ENCODE data around the gene GRAMD1B. TPM values are rescaled to one million over a fixed set of nuclear protein-coding genes. Genes with fewer than 3 reads are reported as not detected.
A peak's percentile ranks its signal among the peaks of the same experiment; 100 is the strongest.
"Not testable (repeated sequence)": the region's sequence is repeated elsewhere in the genome, so short reads cannot be mapped to it uniquely, and the experiment has no call there.

Gene GRAMD1B
- total and polyA plus RNA-seq, 8 donors = 1.1 to 4.8 (median 2.2) TPM

GRCh38 chr11:123457187-123457770 is 27.2 kb downstream of the GRAMD1B start:
- Histone ChIP-seq H3K9me3 (no peaks in the 10 kb centered on the region), H3K4me1 (no peaks in the 10 kb centered on the region), H3K27me3 (no peaks in the 10 kb centered on the region), H3K4me3 (no peak overlapping the region), H3K27ac (peak overlapping the region in 2 of 4 donors; percentile 12), H3K36me3 (no peaks in the 10 kb centered on the region)
- ATAC-seq (peak in 2 of 4 donors; percentile 71 to 74), DNase-seq (peak in 1 of 6 donors; percentile 23), FAIRE-seq (no peak)
- intact Hi-C loops (cut with DNase I) = no loop called here
- 62 to 72% methylated on average over 8 of the region's 8 CpGs for WGBS, 2 donors
- no peak for TF ChIP-seq CTCF (IDR thresholded peaks at IDR 0.05)

GRCh38 chr11:123458501-123458900 is 28.4 kb downstream of the GRAMD1B start:
- no peaks in the 10 kb centered on the region for H3K36me3 ChIP-seq
- WGBS, 2 donors = 79 to 94% methylated on average over 2 of the region's 2 CpGs
- intact Hi-C loops (cut with DNase I) = no loop called here
- no peak for TF ChIP-seq CTCF (IDR thresholded peaks at IDR 0.05)
- ATAC-seq (no peak), DNase-seq (no peak), FAIRE-seq (no peak)
- H3K27ac ChIP-seq = no peak overlapping the region
- no peak overlapping the region for H3K4me3 ChIP-seq
- H3K27me3 ChIP-seq = no peaks in the 10 kb centered on the region
- H3K4me1 ChIP-seq = no peaks in the 10 kb centered on the region
- H3K9me3 ChIP-seq = no peaks in the 10 kb centered on the region

GRCh38 chr11:123460012-123460700 is 30.1 kb downstream of the GRAMD1B start:
- no peak for FAIRE-seq
- H3K9me3 ChIP-seq = no peaks in the 10 kb centered on the region

GRCh38 chr11:123461164-123461563 is 31.1 kb downstream of the GRAMD1B start:
- no peak overlapping the region for H3K27ac ChIP-seq
- no peak for ATAC-seq
- H3K9me3 ChIP-seq = no peaks in the 10 kb centered on the region
- intact Hi-C loops (cut with DNase I) = no loop called here
- no peak overlapping the region for H3K4me3 ChIP-seq
- DNase-seq = no peak
- H3K36me3 ChIP-seq = no peaks in the 10 kb centered on the region
- TF ChIP-seq CTCF (IDR thresholded peaks at IDR 0.05) = no peak
- no peaks in the 10 kb centered on the region for H3K27me3 ChIP-seq
- H3K4me1 ChIP-seq = no peaks in the 10 kb centered on the region
- 36 to 37% methylated on average over 4 of the region's 4 CpGs for WGBS, 2 donors
- FAIRE-seq = no peak

More at GRCh38 chr11:123460012-123460700, 30.1 kb downstream of the GRAMD1B start:
- TF ChIP-seq CTCF (IDR thresholded peaks at IDR 0.05) = no peak
- Histone ChIP-seq H3K4me3 (no peak overlapping the region), H3K27ac (no peak overlapping the region), H3K4me1 (no peaks in the 10 kb centered on the region), H3K36me3 (no peaks in the 10 kb centered on the region), H3K27me3 (no peaks in the 10 kb centered on the region)
- intact Hi-C loops (cut with DNase I) = no loop called here
- DNase-seq (no peak), ATAC-seq (no peak)
- WGBS, 2 donors = 36 to 40% methylated on average over 7 of the region's 7 CpGs

- H3K4me1 ChIP-seq; FAIRE-seq; intact Hi-C loops (cut with DNase I); H3K27me3 ChIP-seq; H3K36me3 ChIP-seq; H3K9me3 ChIP-seq; H3K27ac ChIP-seq; DNase-seq; H3K4me3 ChIP-seq: not testable (repeated sequence)
- 80 to 85% methylated on average over 8 of the region's 8 CpGs for WGBS, 2 donors
- ATAC-seq = peak in 2 of 4 donors; percentile 35 to 64
These were observed 35.6 kb downstream of the GRAMD1B start for GRCh38 chr11:123465667-123466066.

- H3K4me1 ChIP-seq; H3K36me3 ChIP-seq; H3K27me3 ChIP-seq; intact Hi-C loops (cut with DNase I); FAIRE-seq; H3K27ac ChIP-seq; ATAC-seq; H3K4me3 ChIP-seq; DNase-seq; H3K9me3 ChIP-seq: not testable (repeated sequence)
- WGBS, 2 donors = 66 to 75% methylated on average over 1 of the region's 1 CpG
These were observed 36.1 kb downstream of the GRAMD1B start for GRCh38 chr11:123466172-123466571.
